ENCODE results near the gene GLI3.

GRCh38 chr7:42126475-42127231 lies 110.4 kb downstream of the GLI3 start:
- TF ChIP-seq EZH2 (IDR thresholded peaks at IDR 0.05; ENCODE audit: insufficient read depth, poor library complexity, severe bottlenecking) (no peak), EZH2phosphoT487 (IDR thresholded peaks at IDR 0.05; ENCODE audit: insufficient read depth, low read depth) (no peak)

Measured in GM23248 (cell line).